HepG2 (cell line): Measurements from ENCODE around the gene LAMTOR2. TPM values are rescaled to one million over a fixed set of nuclear protein-coding genes. Genes with fewer than 3 reads are reported as not detected.

Experiments
- ATAC-seq: fragments of 200-7000 bp; cut with Tn5 transposase; 3 replicates; pipeline ENCODE4 v1.9.1; 2020; ENCODE audit warnings: mild to moderate bottlenecking, moderate library complexity
- BruUV-seq: library from RNA; stranded (reverse); fragments of 400-500 nt; replicated peaks from 2 replicates; lab custom pipeline; 2021; lab: Mats Ljungman, UMichigan
- CTCF ChIA-PET: fragments of 300-600 bp; formaldehyde crosslinking; extraction: SDS; loops from one replicate; lab custom pipeline; 2021; ENCODE audit warnings: low total read pairs, inconsistent platforms, low intra/inter-chr PET ratio; lab: Yijun Ruan, JAX
- POLR2A ChIA-PET: fragments of 350-600 bp; sonication (Branson Sonifier 250); formaldehyde crosslinking; loops from one replicate; lab custom pipeline; 2020; ENCODE audit warnings: antibody characterized with exemption, inconsistent platforms; lab: Yijun Ruan, JAX
- DNase-seq: peaks from one replicate; pipeline ENCODE4 v3.0.0-alpha.2; 2015; ENCODE audit warnings: low spot score
- FAIRE-seq: peaks from 3 replicates; lab custom pipeline; 2011; peaks lifted over from hg19 to GRCh38; lab: Jason Lieb, UNC
- H2AFZ ChIP-seq: one replicate; pipeline ENCODE4 v1.6.1; 2011; ENCODE audit warnings: low read length, inconsistent platforms
- H3K27ac ChIP-seq: fragments of 300-600 bp; 3 replicates; pipeline ENCODE4 v1.8.0; 2011; ENCODE audit warnings: mixed run types, mild to moderate bottlenecking, mixed read lengths, low read length, inconsistent platforms; ENCODE audit not compliant: insufficient read depth; ENCODE audit errors: extremely low read length
- H3K27me3 ChIP-seq, 2 experiments: fragments of 200-600 bp in 1 of 2; 2 replicates in 1 of 2; 3 replicates in 1 of 2; pipeline versions ENCODE4 v1.6.0 to v1.8.0; 2011; ENCODE audit warnings: low read length in 2 of 2, mild to moderate bottlenecking in 2 of 2, moderate library complexity in 2 of 2, inconsistent platforms in 1 of 2; ENCODE audit not compliant: insufficient read depth in 2 of 2, control insufficient read depth in 1 of 2
- H3K36me3 ChIP-seq, 2 experiments: fragments of 200-600 bp in 1 of 2; replicated peaks in 1 of 2; 2 replicates in 1 of 2; 3 replicates in 1 of 2; pipeline versions ENCODE4 v1.5.1 to v1.8.0; 2011; ENCODE audit warnings: low read length in 2 of 2, inconsistent platforms in 1 of 2; ENCODE audit not compliant: insufficient read depth in 2 of 2, control insufficient read depth in 1 of 2
- H3K4me1 ChIP-seq: 2 replicates; pipeline ENCODE4 v1.5.1; 2012; ENCODE audit warnings: low read length, inconsistent platforms; ENCODE audit not compliant: insufficient read depth
- H3K4me2 ChIP-seq: 2 replicates; pipeline ENCODE4 v1.6.0; 2011; ENCODE audit warnings: low read depth, low read length, inconsistent platforms
- H3K4me3 ChIP-seq, 3 experiments: fragments of 200-600 bp in 1 of 3; sonication (generic), shearing (Covaris generic) in 1 of 3; replicated peaks in 1 of 3; 2 replicates each; pipeline ENCODE4 v1.5.1; 2011 to 2016; ENCODE audit warnings: low read length in 3 of 3, inconsistent platforms in 2 of 3, low read depth in 2 of 3, mild to moderate bottlenecking in 2 of 3, control low read depth in 1 of 3, mixed read lengths in 1 of 3; ENCODE audit not compliant: insufficient read depth in 1 of 3
- H3K79me2 ChIP-seq: one replicate; pipeline ENCODE4 v1.6.1; 2011; ENCODE audit warnings: low read length, inconsistent platforms; ENCODE audit not compliant: insufficient read depth
- H3K9ac ChIP-seq: 2 replicates; pipeline ENCODE4 v1.6.0; 2011; ENCODE audit warnings: mild to moderate bottlenecking, low read depth, low read length, inconsistent platforms; ENCODE audit not compliant: insufficient read depth
- H3K9me3 ChIP-seq: 2 replicates; pipeline ENCODE4 v1.5.1; 2012; ENCODE audit warnings: mild to moderate bottlenecking, low read length
- H4K20me1 ChIP-seq: 2 replicates; pipeline ENCODE4 v1.6.0; 2011; ENCODE audit warnings: inconsistent platforms, mild to moderate bottlenecking, low read length, moderate library complexity; ENCODE audit not compliant: insufficient read depth
- CENPX ChIP-seq: sonication (generic); formaldehyde crosslinking; IDR thresholded peaks from 2 replicates; pipeline ENCODE4 v1.9.0; 2021; ENCODE audit warnings: mild to moderate bottlenecking, missing genetic modification reagents, moderate library complexity
- GABPA ChIP-seq, 2 experiments: IDR thresholded peaks; 2 replicates each; pipeline ENCODE4 v1.6.1; 2011 to 2016; ENCODE audit warnings: low read depth in 2 of 2, low read length in 1 of 2, missing biosample characterization in 1 of 2, missing genetic modification characterization in 1 of 2
- GTF2F1 ChIP-seq: fragments of 150-350 bp; IDR thresholded peaks from 2 replicates; pipeline ENCODE4 v1.6.1; 2014; ENCODE audit warnings: low read length
- POLR2AphosphoS5 ChIP-seq: IDR thresholded peaks from 2 replicates; pipeline ENCODE4 v1.6.1; 2012; ENCODE audit warnings: low read depth, low read length
- PRDM15 ChIP-seq: sonication (generic); formaldehyde crosslinking; IDR thresholded peaks from 2 replicates; pipeline ENCODE4 v1.4.0; 2020; ENCODE audit warnings: missing genetic modification reagents
- RNF2 ChIP-seq: fragments of 450-650 bp; conservative IDR thresholded peaks from 2 replicates; pipeline ENCODE4 v1.6.1; 2016; ENCODE audit warnings: low read depth
- SCMH1 ChIP-seq: sonication (generic); formaldehyde crosslinking; IDR thresholded peaks from 2 replicates; pipeline ENCODE4 v1.9.0; 2021; ENCODE audit warnings: missing genetic modification reagents, mild to moderate bottlenecking, borderline replicate concordance
- SNAI1 ChIP-seq: sonication (generic); formaldehyde crosslinking; IDR thresholded peaks from 2 replicates; pipeline ENCODE4 v1.5.0; 2020; ENCODE audit warnings: mild to moderate bottlenecking, missing genetic modification reagents, borderline replicate concordance
- TFAP4 ChIP-seq: sonication (generic); IDR thresholded peaks from 2 replicates; pipeline ENCODE4 v1.6.1; 2016; ENCODE audit warnings: low read depth, borderline replicate concordance
- ZMAT3 ChIP-seq: sonication (generic); formaldehyde crosslinking; conservative IDR thresholded peaks from 2 replicates; pipeline ENCODE4 v1.7.0; 2021; ENCODE audit warnings: missing genetic modification reagents
- ZNF446 ChIP-seq: sonication (generic); formaldehyde crosslinking; IDR thresholded peaks from 2 replicates; pipeline ENCODE4 v1.5.0; 2020; ENCODE audit warnings: mild to moderate bottlenecking, missing genetic modification reagents
- ZNF768 ChIP-seq: sonication (generic); formaldehyde crosslinking; IDR thresholded peaks from 2 replicates; pipeline ENCODE4 v1.4.0; 2020; ENCODE audit warnings: missing genetic modification reagents
- WGBS: methylation state at CpG from one replicate; pipeline ENCODE4 v1.1.6; 2017; ENCODE audit warnings: low lambda C conversion rate; 5-methylcytosine and 5-hydroxymethylcytosine counted together
- in situ Hi-C: cut with HindIII; loops from 2 replicates; pipeline ENCODE4 v1.10.0; 2017; ENCODE audit warnings: low pct_unique_long_range_greater_than_20kb; ENCODE audit not compliant: extremely low pct_ligation_motif_present
- intact Hi-C: fragments of 100-400 bp; cut with micrococcal nuclease; formaldehyde crosslinking; loops from one replicate; pipeline ENCODE4 v1.10.0; 2022; ENCODE audit not compliant: unreplicated experiment
- polyA plus RNA-seq, 8 experiments: library from polyadenylated mRNA; depleted of rRNA in 3 of 8; stranded (reverse) in 7 of 8; unstranded in 1 of 8; fragments of >200 nt; fragmentation: Illumina TruSeq in 4 of 8; extraction: Trizol in 4 of 8; gene quantifications; 2 replicates each; pipeline versions ENCODE4 v1.2.1 to v1.2.3, GENCODE V29; 2011 to 2016; ENCODE audit warnings: low read depth in 4 of 8, missing spikeins in 1 of 8, mixed read lengths in 1 of 8; ENCODE audit not compliant: insufficient read depth in 1 of 8
- total RNA-seq, 5 experiments: library from RNA; depleted of rRNA; stranded (reverse); fragments of >200 nt; fragmentation: Illumina TruSeq; extraction: Trizol; gene quantifications; 2 replicates each; pipeline ENCODE4 v1.2.3, GENCODE V29; 2016; ENCODE audit warnings: low read depth in 1 of 5
- TF ChIP-seq, protein P1 (sequence below): IDR thresholded peaks from 2 replicates; pipeline ENCODE4 v1.6.1; 2012; ENCODE audit warnings: low read depth, low read length, improper control_type of control experiment
- TF ChIP-seq, protein P2 (sequence below): sonication (generic); formaldehyde crosslinking; IDR thresholded peaks from 2 replicates; pipeline ENCODE4 v1.5.0; 2020; ENCODE audit warnings: missing genetic modification reagents
- TF ChIP-seq, protein P3 (sequence below): sonication (generic); formaldehyde crosslinking; IDR thresholded peaks from 2 replicates; pipeline ENCODE4 v1.5.1; 2020; ENCODE audit warnings: missing genetic modification reagents, mild to moderate bottlenecking, borderline replicate concordance

Gene LAMTOR2
- total and polyA plus RNA-seq, 2 of the 13 experiments (the other 11 are each of a cell fraction or from before 2014, with no cell fraction given) = 36.5 to 66.4 TPM

- intact Hi-C loops (loop anchor here (1.0 kb wide), 1 partner anchor 21 kb away; no protein-coding TSS in a partner anchor), in situ Hi-C loops (no loop called here)
- WGBS = 21% methylated on average over 13 of the region's 14 CpGs
- Histone ChIP-seq H3K4me1 (peaks cover 81% of the 10 kb centered on the region), H3K79me2 (no peaks in the 10 kb centered on the region), H3K4me2 (peak overlapping the region; percentile 93), H3K36me3 (no peaks in the 10 kb centered on the region), H3K9ac (peak overlapping the region; percentile 71), H3K27ac (peak overlapping the region; percentile 60), H3K4me3 (peak overlapping the region; percentile 45 to 74 (median 51); a peak in 5 of 6 replicates), H3K27me3 (0 out of 5 replicates have a peak, but pooled peaks cover 0 to 8% of the 10 kb centered on the region in 2 experiments), H4K20me1 (no peaks in the 10 kb centered on the region), H3K9me3 (no peaks in the 10 kb centered on the region), H2AFZ (no peak overlapping the region)
- BruUV-seq = TSS peak; percentile 76
- CTCF ChIA-PET = no interaction called here
- DNase-seq = no peak
- FAIRE-seq = no peak
- peak; percentile 8 for ATAC-seq
- TF ChIP-seq, protein P1, sequence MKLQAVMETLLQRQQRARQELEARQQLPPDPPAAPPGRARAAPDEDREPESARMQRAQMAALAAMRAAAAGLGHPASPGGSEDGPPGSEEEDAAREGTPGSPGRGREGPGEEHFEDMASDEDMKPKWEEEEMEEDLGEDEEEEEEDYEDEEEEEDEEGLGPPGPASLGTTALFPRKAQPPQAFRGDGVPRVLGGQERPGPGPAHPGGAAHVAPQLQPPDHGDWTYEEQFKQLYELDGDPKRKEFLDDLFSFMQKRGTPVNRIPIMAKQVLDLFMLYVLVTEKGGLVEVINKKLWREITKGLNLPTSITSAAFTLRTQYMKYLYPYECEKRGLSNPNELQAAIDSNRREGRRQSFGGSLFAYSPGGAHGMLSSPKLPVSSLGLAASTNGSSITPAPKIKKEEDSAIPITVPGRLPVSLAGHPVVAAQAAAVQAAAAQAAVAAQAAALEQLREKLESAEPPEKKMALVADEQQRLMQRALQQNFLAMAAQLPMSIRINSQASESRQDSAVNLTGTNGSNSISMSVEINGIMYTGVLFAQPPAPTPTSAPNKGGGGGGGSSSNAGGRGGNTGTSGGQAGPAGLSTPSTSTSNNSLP = no peak
- TF ChIP-seq SNAI1 = no peak
- TF ChIP-seq SCMH1 (CRISPR knock-in tag) = no peak
- TF ChIP-seq CENPX (CRISPR knock-in tag) = no peak
- TF ChIP-seq GABPA (IDR thresholded peaks at IDR 0.05; ENCODE audit: low read depth, low read length) = no peak
- peak; percentile 9; the same call in 1 of the 2 replicates for TF ChIP-seq GABPA (CRISPR knock-in tag; IDR thresholded peaks at IDR 0.05; ENCODE audit: low read depth)
- TF ChIP-seq, protein P2, sequence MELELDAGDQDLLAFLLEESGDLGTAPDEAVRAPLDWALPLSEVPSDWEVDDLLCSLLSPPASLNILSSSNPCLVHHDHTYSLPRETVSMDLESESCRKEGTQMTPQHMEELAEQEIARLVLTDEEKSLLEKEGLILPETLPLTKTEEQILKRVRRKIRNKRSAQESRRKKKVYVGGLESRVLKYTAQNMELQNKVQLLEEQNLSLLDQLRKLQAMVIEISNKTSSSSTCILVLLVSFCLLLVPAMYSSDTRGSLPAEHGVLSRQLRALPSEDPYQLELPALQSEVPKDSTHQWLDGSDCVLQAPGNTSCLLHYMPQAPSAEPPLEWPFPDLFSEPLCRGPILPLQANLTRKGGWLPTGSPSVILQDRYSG = no peak
- TF ChIP-seq GTF2F1 = no peak
- TF ChIP-seq PRDM15 = peak; percentile 74; the same call in 1 of the 2 replicates
- TF ChIP-seq, protein P3, sequence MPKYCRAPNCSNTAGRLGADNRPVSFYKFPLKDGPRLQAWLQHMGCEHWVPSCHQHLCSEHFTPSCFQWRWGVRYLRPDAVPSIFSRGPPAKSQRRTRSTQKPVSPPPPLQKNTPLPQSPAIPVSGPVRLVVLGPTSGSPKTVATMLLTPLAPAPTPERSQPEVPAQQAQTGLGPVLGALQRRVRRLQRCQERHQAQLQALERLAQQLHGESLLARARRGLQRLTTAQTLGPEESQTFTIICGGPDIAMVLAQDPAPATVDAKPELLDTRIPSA (CRISPR knock-in tag) = no peak
- TF ChIP-seq POLR2AphosphoS5 = no peak
- TF ChIP-seq RNF2 = no peak
- peak; percentile 36; the same call in 1 of the 2 replicates for TF ChIP-seq TFAP4
- TF ChIP-seq ZNF446 (CRISPR knock-in tag) = no peak
- TF ChIP-seq ZNF768 (CRISPR knock-in tag) = peak; percentile 75
- 0 out of 2 replicates have a peak, but pooled peaks have one; percentile 0 for TF ChIP-seq ZMAT3 (CRISPR knock-in tag)
- POLR2A ChIA-PET = interaction anchor here (0.9 to 6.9 kb wide), 7 partner anchors 8 to 21 kb away, joined by 3 to 84 read pairs (median 44); partner anchors contain the start of gene LMNA
These were observed 52.3 kb downstream of the LAMTOR2 start for GRCh38 chr1:156106624-156107488.
